ENCODE measurements around the gene FOXP1.

DNA sequence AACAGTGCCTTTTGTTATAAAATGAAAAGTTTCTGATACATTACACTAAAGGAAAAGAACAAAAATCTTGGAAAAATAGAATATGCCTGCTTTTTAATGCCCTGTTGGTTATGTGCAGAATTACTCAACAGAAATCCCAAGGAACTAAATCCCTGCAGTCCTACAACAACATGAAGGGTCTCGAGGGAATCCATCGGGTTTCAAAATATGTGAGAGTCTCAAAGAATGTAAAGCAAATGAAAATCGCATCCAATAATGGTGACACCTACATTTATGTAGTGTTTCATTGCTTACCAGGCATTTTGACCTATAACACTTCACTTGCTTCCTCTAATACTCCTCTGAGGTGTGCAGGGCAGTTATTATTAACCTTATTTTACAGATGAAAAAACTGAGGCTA lies 411.3 kb downstream of the FOXP1 start:
- TF ChIP-seq, protein P1, sequence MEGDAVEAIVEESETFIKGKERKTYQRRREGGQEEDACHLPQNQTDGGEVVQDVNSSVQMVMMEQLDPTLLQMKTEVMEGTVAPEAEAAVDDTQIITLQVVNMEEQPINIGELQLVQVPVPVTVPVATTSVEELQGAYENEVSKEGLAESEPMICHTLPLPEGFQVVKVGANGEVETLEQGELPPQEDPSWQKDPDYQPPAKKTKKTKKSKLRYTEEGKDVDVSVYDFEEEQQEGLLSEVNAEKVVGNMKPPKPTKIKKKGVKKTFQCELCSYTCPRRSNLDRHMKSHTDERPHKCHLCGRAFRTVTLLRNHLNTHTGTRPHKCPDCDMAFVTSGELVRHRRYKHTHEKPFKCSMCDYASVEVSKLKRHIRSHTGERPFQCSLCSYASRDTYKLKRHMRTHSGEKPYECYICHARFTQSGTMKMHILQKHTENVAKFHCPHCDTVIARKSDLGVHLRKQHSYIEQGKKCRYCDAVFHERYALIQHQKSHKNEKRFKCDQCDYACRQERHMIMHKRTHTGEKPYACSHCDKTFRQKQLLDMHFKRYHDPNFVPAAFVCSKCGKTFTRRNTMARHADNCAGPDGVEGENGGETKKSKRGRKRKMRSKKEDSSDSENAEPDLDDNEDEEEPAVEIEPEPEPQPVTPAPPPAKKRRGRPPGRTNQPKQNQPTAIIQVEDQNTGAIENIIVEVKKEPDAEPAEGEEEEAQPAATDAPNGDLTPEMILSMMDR (IDR thresholded peaks at IDR 0.05): no peak
- no peak for TF ChIP-seq EZH2 (IDR thresholded peaks at IDR 0.05)

Data from neural progenitor cell (in vitro differentiated cells).